Adrenal gland (tissue), 12 donors: Measurements from ENCODE around the gene DOCK4. TPM values are rescaled to one million over a fixed set of nuclear protein-coding genes. Genes with fewer than 3 reads are reported as not detected.

Experiments used
- DNase-seq, 7 donors: peaks; one replicate each; pipeline ENCODE4 v3.0.0-alpha.2; 2019 to 2020
- H3K27ac ChIP-seq, 5 donors: fragments of 200-600 bp; sonication (generic) in 4 of 5; 1 replicate in 3 of 5; 2 replicates in 2 of 5; pipeline versions ENCODE4 v1.5.1 to v1.8.0; 2016 to 2020; ENCODE audit warnings: mild to moderate bottlenecking in 1 of 5
- H3K27me3 ChIP-seq: fragments of 200-600 bp; 2 replicates; pipeline ENCODE4 v1.8.0; 2021
- H3K36me3 ChIP-seq, 2 donors: fragments of 200-600 bp; replicated peaks in 1 of 2; 1 replicate in 1 of 2; 2 replicates in 1 of 2; pipeline versions ENCODE4 v1.5.1 to v1.8.0; 2018 to 2022
- H3K4me1 ChIP-seq, 2 donors: fragments of 200-600 bp; replicated peaks in 1 of 2; 1 replicate in 1 of 2; 2 replicates in 1 of 2; pipeline versions ENCODE4 v1.5.1 to v1.8.0; 2018 to 2021
- H3K4me3 ChIP-seq, 4 donors: fragments of 200-600 bp; sonication (generic) in 3 of 4; one replicate each; pipeline ENCODE4 v1.5.1; 2016 to 2018
- H3K9me3 ChIP-seq, 3 donors: fragments of 200-600 bp; sonication (generic) in 1 of 3; replicated peaks in 1 of 3; 1 replicate in 2 of 3; 2 replicates in 1 of 3; pipeline versions ENCODE4 v1.5.1 to v1.8.0; 2016 to 2021
- CTCF ChIP-seq, 6 experiments: fragments of 450-650 bp in 4 of 6; fragments of 200-600 bp in 2 of 6; sonication (generic) in 1 of 6; IDR thresholded peaks; 1 replicate in 5 of 6; 2 replicates in 1 of 6; pipeline versions ENCODE4 v1.5.1 to v1.8.0; 2016 to 2021; ENCODE audit warnings: antibody characterized with exemption in 6 of 6, mild to moderate bottlenecking in 2 of 6, moderate library complexity in 1 of 6
- POLR2A ChIP-seq, 2 donors: fragments of 450-650 bp; IDR thresholded peaks; one replicate each; pipeline ENCODE4 v1.6.1; 2017; ENCODE audit warnings: antibody characterized with exemption in 2 of 2, mild to moderate bottlenecking in 2 of 2, moderate library complexity in 1 of 2
- WGBS, 4 donors: extraction: QIAGEN DNeasy Blood & Tissue Kit in 2 of 4; methylation state at CpG; one replicate each; pipeline versions ENCODE4 v1.1.5 to v1.1.7; 2013 to 2017; 5-methylcytosine and 5-hydroxymethylcytosine counted together
- intact Hi-C, 2 donors: fragments of 100-400 bp; cut with DNase I; formaldehyde crosslinking; loops; one replicate each; pipeline versions ENCODE4 v1.14.1 to v1.15.0; 2022 to 2023
- polyA plus RNA-seq, 3 donors: library from polyadenylated mRNA; stranded (reverse); fragments of 200-250 nt in 2 of 3; fragments of 350-450 nt in 1 of 3; fragmentation: Illumina TruSeq in 1 of 3; extraction: RNeasy Lipid Tissue Mini Kit (QIAGEN cat#74804) in 1 of 3; gene quantifications; one replicate each; pipeline ENCODE4 v1.2.3, GENCODE V29; 2013 to 2014
- total RNA-seq, 9 donors: library from RNA; depleted of rRNA in 4 of 9; stranded (reverse); fragments of >200 nt in 4 of 9; fragments of 120-200 nt in 1 of 9; fragmentation: NEBNext Ultra II Directional in 1 of 9; extraction: Animal tissue kit (Norgen Biotek cat#: 25700) in 1 of 9; gene quantifications; one replicate each; pipeline versions ENCODE4 v1.1.0 to v1.2.4, GENCODE V29; 2013 to 2023
- donor health status: healthy with polysubstance abuse.
- donor health status: Bipolar disorder and iron deficiency.
- donor health status: DM: yes; HTN: yes; CAD: no.
- donor health status: DM: no; HTN: no; CAD: no.
- donor health status: DM: no; HTN: no; CAD: no.
- donor health status: DM: yes; HTN: yes; CAD: no.

DOCK4 gene
- total and polyA plus RNA-seq, 12 donors: 6.2 to 37.6 (median 21.1) TPM

- no peak overlapping the region for H3K27ac ChIP-seq
- 85 to 89% (median 85%) methylated on average over 6 of the region's 6 CpGs for WGBS, 4 donors
- H3K4me3 ChIP-seq: no peak overlapping the region
- no peaks in the 10 kb centered on the region for H3K36me3 ChIP-seq
- no peaks in the 10 kb centered on the region for H3K9me3 ChIP-seq
- peaks cover 0 to 8% of the 10 kb centered on the region in 2 donors for H3K4me1 ChIP-seq
- TF ChIP-seq CTCF (IDR thresholded peaks at IDR 0.05) (no peak), POLR2A (IDR thresholded peaks at IDR 0.05) (no peak)
- no peak for DNase-seq
- intact Hi-C loops: no loop called here
- no peaks in the 10 kb centered on the region for H3K27me3 ChIP-seq
These were observed 8.9 kb downstream of the DOCK4 start for GRCh38 chr7:112197322-112197721.

- Histone ChIP-seq H3K36me3 (no peaks in the 10 kb centered on the region), H3K4me1 (peaks cover 0 to 8% of the 10 kb centered on the region in 2 donors), H3K9me3 (no peaks in the 10 kb centered on the region), H3K4me3 (no peak overlapping the region), H3K27ac (no peak overlapping the region), H3K27me3 (no peaks in the 10 kb centered on the region)
- no peak for DNase-seq
- WGBS, 4 donors: 74 to 78% (median 75%) methylated on average over 5 of the region's 5 CpGs
- intact Hi-C loops: no loop called here
- no peak for TF ChIP-seq CTCF (IDR thresholded peaks at IDR 0.05)
- no peak for TF ChIP-seq POLR2A (IDR thresholded peaks at IDR 0.05)
These were observed 10.5 kb downstream of the DOCK4 start for GRCh38 chr7:112195717-112196116.

GRCh38 chr7:112193915-112194502 is 12.2 kb downstream of the DOCK4 start:
- intact Hi-C loops: no loop called here
- no peak for TF ChIP-seq CTCF (IDR thresholded peaks at IDR 0.05)

GRCh38 chr7:112192236-112193154 is 13.7 kb downstream of the DOCK4 start:
- no peaks in the 10 kb centered on the region for H3K27me3 ChIP-seq
- H3K4me3 ChIP-seq: no peak overlapping the region
- TF ChIP-seq CTCF (IDR thresholded peaks at IDR 0.05): no peak
- TF ChIP-seq POLR2A (IDR thresholded peaks at IDR 0.05): no peak
- no peaks in the 10 kb centered on the region for H3K36me3 ChIP-seq
- no peaks in the 10 kb centered on the region for H3K4me1 ChIP-seq
- peak overlapping the region in 2 of 5 donors; percentile 15 to 25 for H3K27ac ChIP-seq
- intact Hi-C loops: no loop called here
- WGBS, 4 donors: 50 to 63% (median 59%) methylated on average over 4 of the region's 4 CpGs
- peak in 2 of 7 donors; percentile 19 for DNase-seq
- H3K9me3 ChIP-seq: no peaks in the 10 kb centered on the region

More at GRCh38 chr7:112193915-112194502, 12.2 kb downstream of the DOCK4 start:
- H3K4me3 ChIP-seq: no peak overlapping the region
- H3K36me3 ChIP-seq: no peaks in the 10 kb centered on the region
- H3K4me1 ChIP-seq: peaks cover 0 to under 1% of the 10 kb centered on the region in 2 donors
- no peak overlapping the region for H3K27ac ChIP-seq
- no peaks in the 10 kb centered on the region for H3K9me3 ChIP-seq
- no peak for DNase-seq
- no peaks in the 10 kb centered on the region for H3K27me3 ChIP-seq
